Ishikawa (cell line): Measurements from ENCODE around the gene KCNK5.

Experiments used
- CEBPB ChIP-seq: IDR thresholded peaks from 2 replicates; pipeline ENCODE4 v1.6.1; 2012
- EP300 ChIP-seq: IDR thresholded peaks from 2 replicates; pipeline ENCODE4 v1.6.1; 2012; ENCODE audit warnings: borderline replicate concordance
- FOXM1 ChIP-seq: IDR thresholded peaks from 2 replicates; pipeline ENCODE4 v1.6.1; 2012; ENCODE audit warnings: low read depth, borderline replicate concordance
- RAD21 ChIP-seq: IDR thresholded peaks from 2 replicates; pipeline ENCODE4 v1.6.1; 2012; ENCODE audit warnings: low read depth
- REST ChIP-seq: IDR thresholded peaks from 2 replicates; pipeline ENCODE4 v1.6.1; 2012; ENCODE audit warnings: low read depth, mild to moderate bottlenecking
- TAF1 ChIP-seq: IDR thresholded peaks from 2 replicates; pipeline ENCODE4 v1.6.1; 2012; ENCODE audit warnings: low read depth, mild to moderate bottlenecking
- TCF12 ChIP-seq: IDR thresholded peaks from 2 replicates; pipeline ENCODE4 v1.6.1; 2012; ENCODE audit warnings: low read depth

DNA sequence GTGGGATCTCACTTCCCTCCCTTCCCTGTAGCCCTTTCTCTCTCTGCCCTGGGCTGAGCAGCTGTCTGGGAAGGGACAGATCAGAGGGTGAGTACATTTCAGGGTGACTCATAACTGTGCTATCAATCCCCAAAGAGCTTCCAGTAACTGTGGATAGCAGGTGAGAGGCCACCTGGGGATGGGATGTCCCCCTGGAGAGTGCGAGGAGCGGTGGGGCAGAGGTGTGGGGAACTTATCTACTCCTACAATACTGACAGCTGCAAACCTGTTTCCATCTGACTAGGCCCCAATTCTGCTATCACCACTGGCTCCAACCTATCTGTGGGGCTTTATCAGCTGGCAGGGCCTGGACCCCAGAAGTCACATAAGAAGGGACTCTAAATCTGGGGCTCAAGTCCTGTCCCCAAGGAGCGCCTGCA is 32.6 kb downstream of the KCNK5 start:
- no peak for TF ChIP-seq TAF1
- no peak for TF ChIP-seq EP300
- TF ChIP-seq REST = no peak
- no peak for TF ChIP-seq CEBPB
- TF ChIP-seq TCF12 = no peak
- no peak for TF ChIP-seq FOXM1
- no peak for TF ChIP-seq RAD21
